ENCODE results near the gene ERICH4.
"Not testable (repeated sequence)": the region's sequence is repeated elsewhere in the genome, so short reads cannot be mapped to it uniquely, and the experiment has no call there.

Gene ERICH4

DNA sequence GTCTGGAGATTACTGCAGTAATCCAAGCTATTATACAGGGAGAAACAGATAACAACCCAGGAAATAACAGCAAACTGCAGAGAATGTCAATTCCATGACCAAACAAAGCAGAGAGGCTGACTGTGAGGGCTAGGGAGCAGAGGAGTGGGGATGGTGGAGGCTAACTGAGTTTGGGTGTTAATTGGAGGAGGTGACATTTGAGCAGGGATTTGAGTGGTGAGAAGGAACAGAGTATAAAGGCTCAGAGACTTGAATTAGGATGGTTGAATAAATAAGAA lies 6.3 kb upstream of the ERICH4 start:
- DNase-seq: no peak

DNA sequence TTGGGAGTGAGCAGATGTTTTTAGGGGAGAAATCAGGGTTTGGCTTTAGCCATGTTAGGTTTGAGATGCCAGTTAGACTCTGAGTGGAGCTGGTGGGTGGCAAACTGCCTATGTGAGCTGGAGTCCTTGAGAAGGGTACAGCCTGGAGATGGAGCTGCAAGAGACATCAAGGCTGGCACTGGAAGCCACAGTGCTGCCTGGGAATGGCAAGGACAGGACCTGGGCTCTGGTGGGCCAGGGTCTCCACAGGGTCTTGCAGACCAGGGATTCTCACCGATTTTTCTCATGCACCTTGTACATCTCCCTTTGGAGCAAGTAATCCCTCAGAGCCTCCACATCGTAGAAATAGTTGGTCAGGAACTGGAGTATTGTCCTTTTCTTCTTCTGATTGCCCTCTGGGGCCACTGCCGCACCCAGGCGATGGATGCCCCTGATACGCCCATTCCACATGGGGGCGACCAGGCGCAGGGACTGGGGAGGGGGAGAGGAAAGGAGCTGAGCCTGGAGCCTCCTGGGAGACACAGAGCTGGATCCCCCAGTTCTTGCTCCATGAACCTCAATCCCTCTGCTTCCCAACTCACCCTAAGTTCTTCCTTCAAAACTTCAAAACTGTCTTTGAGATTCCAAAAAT lies 4.9 kb upstream of the ERICH4 start:
- DNase-seq: no peak

DNA sequence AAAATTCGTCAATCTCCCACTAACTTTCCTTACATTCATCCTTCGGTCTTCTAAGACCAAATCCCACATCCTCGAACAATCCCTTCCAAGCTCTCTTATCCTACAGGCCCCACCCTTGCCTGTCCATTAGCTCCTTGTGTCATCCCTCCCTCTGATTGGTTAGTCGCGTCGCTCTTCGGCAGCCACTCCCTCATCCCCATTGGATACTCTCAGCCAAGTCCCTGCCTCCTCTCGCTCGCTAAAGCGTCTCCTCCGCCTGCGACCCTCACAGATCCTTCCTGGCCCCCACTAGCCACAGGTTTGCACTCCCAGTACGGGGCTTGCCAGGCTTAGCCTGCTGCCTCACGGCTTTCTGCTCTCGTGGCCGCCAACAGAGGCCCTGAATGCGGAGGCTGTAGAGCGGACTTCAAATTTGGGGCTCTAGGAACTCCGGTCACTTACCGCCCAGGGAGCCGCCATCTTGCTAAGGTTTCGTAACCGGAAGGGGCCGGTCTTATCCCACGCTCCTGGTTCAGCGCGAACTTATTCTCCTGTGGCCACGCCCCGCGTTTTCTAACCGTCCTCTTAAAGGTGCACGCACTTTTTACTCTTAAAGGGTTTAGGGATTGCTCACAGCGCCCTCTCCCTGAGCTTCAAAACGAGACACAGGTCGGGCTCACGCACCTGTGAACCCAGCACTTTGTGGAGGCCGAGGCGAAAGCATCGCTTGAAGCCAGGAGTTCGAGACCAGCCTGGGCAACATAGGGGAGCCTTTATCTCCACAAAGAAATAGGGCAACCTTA lies 3.3 kb upstream of the ERICH4 start, which contains the start of gene DMAC2:
Gene DMAC2 (minus strand): TSS at position 472 of the 782 bp plus-strand sequence. CDS start 13 bp downstream, at position 459.
- peak; percentile 97 for DNase-seq

DNA sequence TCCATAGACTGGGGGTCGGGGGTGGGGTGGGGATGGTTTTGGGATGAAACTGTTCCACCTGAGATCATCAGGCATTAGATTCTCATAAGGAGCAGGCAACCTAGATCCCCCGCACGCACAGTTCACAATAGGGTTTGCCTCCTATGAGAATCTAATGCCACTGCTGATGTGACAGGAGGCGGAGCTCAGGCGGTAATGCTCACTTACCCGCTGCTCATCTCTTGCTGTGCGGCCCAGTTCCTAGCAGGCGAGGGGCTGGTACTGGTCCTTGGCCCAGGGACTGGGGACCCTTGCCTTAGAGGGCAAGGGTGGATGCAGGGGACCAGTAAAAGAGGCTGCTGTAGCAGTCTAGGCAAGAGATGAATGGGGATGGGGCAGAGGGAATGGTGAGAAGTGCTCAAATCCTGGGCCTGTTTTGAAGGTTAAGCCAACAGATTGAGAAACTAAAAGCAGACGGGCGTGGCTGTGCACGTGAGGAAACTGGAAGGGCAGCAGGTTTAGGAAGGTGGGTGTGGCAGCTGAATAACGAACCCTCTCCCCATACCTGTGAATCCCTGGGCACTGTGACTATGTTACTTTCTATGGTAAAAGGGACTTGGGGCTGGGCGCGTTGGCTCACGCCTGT lies 1.5 kb upstream of the ERICH4 start:
- no peak for DNase-seq

DNA sequence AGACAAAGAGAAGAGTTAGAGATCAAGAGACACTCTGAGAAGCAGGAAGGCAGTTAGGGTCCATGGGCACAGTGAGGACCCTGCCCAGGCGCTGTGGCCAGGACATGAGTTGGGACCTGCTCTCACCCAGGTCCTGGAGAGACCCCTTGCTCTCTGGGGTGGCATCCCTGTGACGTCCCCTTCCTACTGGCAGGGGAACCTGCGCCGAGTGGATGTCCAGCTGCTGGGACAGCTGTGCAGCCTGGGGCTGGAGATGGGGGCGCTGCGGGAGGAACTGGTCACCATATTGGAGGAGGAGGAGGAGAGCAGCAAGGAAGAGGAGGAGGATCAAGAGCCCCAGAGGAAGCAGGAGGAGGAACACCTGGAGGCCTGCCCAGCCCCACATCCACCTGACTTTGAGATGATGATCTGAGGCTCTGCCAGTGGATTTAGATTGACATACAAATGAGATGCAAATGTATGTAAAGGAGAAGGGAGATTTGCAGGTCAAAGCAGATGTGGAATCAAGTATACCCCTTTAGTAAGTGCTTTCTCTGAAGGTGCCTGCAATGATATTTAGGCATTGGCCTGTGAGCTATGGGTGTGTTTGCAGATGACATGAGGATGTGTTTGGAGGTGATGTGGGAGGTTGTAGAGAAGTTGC lies 978 bp downstream of the ERICH4 start:
- peak; percentile 17 for DNase-seq

DNA sequence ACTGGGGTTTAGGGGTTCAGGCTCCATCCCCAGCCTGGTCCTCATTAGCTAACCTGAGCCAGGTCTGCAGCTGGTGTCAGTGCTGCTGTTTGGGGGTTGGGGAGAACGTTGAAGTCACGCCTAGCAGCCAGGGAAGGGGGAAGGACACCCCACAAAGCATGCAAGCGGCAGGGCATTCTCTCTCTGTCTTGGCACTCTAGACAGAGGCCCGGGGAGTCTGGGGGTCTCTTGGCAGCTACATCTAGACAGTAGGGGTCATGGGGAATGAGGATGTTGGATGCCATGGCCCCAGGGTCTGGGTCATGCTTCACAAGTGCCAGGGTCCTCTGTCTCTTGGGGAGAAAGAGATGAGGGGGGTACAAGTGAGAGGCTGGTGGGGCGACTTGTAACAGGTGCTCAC lies 2.6 kb downstream of the ERICH4 start:
- DNase-seq: no peak

DNA sequence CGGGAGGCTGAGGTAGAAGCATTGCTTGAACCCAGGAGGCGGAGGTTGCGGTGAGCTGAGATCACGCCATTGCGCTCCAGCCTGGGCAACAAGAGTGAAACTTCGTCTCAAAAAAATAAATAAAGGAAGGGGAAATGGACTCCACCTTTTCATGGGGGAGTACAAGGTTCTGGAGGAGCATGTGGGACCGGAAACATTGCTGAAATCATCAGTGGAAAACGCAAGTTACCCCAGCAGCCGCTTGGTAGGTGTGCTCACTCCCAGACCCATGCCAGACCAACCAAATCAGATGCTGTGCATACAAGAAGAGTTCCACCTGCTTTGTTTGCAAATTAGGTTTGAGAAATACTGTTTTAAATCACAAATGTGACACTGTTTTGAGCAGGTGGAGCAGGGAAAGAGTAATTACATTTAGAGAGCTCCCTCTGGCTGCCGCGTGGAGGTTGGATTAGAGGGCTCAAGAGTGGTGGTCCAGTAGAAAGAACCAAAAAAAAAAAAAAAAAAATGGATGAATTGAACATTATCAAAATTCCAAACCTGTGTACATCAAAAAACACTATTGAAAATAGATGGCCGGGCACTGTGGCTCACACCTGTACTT lies 4.9 kb downstream of the ERICH4 start:
- no peak for DNase-seq

DNA sequence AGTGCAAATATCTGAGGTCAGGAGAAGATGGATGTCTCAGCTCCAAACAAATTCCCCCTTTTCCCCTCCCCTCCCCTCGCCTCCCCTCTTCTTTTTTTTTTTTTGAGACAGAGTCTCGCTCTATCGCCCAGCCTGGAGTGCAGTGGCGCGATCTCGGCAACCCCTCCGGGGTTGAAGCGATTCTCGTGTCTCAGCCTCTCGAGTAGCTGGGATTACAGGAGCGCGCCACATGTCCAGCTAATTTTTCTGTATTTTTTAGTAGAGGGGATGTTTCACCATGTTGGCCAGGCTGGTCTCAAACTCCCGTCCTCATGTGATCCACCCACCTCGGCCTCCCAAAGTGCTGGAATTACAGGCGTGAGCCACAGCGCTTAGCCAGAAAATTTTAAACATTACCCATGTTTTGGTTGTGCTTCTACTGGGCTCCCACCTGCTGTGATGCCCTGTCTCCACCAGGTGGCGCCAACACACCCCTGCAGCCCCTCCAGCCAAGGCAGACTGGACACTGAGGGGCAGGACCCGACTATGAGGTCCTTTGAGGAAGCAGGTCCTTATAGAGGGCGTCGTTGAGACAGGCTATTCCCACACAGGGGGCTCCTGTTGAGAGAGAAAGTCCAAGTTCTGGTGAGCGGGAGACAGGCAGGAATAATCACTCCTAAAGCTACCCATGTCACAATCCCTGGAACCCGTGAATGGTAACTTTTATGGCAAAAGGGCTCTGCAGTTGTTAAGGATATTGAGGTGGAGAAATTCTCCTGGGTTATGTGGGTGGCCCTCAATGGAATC lies 6.3 kb downstream of the ERICH4 start:
- peak; percentile 86 for DNase-seq

DNA sequence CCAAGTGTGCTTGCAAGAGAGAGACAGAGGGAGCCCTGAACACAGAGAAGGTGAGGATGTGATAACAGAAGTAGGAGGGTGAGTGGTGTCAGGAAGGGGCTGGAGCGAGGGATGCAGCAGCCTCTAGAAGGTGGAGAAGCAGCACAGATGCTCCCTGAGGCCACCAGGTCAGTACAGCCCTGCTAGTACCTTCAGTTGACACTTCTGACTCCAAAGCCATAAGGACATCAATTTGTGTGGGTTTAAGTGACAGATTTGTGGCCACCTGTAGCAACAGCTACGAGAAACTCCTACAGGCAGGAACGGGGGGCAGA lies 6.9 kb downstream of the ERICH4 start:
- no peak for DNase-seq

DNA sequence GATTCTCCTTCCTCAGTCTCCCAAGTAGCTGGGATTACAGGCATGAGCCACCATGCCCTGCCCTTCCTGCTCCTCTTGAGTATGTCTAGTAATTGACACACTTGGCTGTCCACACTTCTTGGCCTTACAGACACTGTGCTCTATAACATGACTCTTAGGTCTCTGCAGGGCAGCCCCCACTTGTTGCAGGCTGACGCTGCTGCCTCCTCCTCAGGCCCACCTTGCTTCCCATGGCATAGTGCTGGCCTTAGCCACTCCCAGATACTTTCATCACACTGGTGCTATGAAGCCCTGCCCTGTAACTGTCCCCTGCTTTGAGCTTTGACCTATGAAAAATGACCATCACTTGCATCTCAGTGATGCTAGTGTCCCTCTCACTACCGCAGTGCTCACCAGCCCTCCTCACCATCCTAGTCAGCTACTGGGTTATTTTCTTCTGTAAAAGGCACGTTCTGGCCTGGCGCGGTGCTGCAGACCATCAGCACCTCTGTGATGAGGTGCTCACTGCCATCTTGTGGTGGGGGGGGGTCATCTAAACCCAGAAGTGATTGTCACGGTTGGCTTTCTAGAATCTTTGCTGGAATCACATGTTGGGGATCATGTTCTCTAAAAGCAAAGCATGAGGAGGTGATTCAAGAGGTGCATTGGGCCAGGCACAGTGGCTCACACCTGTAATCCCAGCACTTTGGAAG lies 9.8 kb downstream of the ERICH4 start:
- no peak for DNase-seq

DNA sequence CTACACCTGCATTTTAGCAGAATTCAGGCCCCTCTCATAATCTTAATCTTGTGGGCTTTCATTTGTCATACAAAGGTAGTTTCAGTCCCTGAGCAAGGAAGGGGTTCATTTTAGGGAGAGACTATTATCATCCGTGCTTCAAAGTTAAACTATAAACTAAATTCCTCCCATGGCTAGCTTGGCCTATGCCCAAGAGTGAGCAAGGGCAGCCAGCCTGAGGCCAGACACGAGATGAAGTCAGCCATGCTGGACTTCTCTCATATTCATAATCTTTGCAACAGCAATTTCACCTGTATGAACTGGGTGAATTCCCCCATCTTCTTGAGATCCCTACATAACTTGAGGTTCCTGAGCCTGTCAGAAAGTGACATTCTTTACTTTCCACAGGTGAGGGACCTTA lies 13.0 kb downstream of the ERICH4 start:
- DNase-seq: no peak

DNA sequence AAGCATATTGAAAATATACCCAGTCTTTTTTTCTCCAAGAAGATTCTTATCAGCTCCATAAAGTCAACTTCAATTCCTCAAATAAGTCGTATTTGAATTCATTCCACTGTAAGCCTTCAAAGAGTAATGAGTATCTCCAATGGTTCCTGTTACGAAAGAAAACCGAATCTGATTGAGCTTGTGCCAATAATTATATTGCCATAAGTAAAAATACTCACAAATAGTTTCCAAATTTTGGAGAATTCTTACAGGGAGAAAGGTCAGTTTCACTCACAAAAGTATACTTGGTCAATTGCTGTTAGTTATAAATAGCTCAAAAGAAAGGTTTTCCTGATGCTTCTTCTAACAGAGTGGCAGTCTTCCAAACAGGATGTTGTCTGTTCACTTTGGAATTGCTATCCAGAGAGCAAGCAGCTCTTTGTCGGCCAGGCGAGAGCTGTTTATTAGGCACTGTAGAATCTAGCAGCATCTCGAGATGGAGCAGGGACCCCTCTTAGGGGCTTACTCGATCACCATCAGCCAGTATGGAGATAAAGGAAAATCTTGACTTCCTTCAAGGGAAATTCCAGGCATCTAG lies 13.5 kb downstream of the ERICH4 start:
- no peak for DNase-seq

DNA sequence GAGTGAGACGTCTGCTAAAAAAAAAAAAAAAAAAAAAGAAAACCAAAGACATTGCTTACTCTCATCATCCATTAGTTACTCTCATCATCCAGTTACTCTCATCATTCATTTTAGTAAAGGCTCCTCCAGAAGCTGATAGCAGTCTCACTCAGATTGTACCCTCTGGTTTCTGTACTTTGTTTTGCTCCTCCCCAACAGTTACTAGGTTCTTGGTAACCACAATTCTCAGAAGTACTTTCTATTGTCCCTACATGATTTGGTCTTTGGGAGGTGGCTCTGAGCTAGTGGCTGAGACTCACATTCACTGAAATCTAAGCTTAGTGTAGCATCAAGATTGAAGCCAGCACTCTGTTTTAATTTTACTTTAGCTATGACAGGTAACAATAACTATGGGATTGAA lies 14.3 kb downstream of the ERICH4 start:
- DNase-seq: no peak

DNA sequence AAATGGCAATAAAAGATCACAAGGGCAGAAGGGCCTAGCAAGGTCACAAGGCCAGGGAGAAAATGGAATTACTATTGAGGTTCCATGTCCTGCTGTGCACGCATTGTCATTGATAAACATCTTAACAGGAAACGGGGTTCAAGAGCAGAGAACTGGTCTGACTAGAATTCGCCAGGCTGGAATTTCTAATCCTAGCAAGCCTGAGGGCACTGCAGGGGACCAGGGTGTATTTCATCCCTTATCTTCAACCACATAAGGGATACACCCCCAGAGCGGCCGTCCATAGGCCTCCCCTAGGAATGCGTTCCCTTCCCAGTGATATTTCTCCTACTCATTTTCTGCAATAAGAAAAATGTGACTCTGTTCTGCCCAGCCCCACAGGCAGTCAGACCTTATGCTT lies 19.5 kb downstream of the ERICH4 start:
- DNase-seq: no peak

DNA sequence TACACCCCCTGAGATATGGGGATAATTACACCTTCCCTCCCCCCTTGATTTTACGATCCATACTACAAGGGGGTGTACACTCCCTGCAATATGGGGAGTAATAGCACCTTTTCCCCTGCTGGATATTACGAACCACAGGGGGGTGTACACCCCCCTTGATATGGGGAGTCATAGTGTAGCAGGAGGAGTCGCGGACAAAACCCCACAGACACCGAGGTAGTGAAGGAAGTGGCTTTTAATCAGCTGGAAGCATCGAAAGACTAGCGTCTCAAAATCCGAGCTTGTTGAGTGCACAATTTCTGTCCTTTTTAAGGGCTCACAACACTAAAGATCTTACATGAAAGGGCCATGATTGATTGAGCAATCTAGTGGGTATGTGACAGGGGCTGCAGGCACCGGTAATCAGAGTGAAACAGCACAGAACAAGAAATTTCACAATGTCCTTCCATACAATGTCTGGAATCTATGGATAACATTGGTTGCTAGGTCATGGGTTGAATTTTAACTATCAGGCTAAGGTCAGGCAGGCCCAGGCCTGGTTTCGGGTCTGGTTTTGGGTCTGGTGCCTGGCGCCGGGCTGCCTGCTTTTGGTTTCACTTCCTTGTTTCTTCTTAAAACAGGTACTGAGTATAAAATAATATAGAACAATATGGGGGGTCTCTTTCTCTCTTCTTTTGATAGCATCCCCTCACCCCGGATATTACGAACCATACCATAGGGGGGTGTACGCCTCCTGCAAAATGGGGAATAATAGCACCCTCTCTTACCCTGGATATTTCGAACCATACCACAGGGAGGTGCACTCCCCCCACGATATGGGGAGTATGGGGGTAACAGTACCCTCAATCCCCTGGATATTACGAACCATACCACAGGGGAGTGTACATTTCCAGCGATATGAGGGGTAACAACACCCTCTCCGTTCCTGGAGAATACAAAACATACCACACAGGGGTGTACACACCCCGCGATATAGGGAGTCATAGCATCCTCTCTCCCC lies 20.6 kb downstream of the ERICH4 start:
- DNase-seq: not testable (repeated sequence)

DNA sequence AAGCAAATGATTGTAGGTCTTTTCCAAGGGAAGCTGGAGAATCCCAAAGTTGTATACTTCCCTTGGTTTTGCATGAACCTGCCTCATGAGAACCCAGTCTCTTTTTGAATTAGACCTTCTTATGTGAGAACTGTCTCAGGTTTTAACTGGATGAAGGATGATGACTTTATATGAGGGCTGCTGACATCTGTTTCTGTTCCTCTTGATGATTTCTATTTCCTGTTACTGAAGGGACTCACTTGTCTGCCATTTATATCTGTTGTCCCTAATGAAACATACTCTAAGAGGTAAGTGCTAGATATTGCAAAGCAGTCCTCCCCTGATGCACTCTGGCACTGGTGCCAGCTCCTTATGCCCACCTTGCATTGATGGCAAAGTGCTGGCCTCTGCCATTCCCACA lies 33.6 kb downstream of the ERICH4 start:
- DNase-seq: no peak

DNA sequence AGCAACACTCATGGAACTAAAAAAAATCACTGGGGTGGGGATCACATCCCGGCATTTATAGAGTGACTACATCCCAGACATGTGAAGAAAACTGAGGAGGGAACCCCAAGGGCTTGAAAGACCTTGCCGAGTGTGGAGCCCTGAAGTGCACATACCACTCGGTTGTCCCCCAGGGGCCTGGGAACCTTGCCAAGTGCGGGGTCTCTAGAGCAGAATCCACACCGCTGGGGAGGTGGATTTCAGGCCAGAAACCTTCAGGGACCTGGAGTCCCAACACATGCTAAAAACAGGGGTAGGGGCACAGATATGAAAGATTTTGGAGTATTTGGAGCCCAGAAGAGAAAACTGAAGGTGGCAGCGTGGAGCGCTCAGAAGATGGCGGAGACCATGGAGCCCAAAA lies 35.2 kb downstream of the ERICH4 start:
- DNase-seq: no peak

DNA sequence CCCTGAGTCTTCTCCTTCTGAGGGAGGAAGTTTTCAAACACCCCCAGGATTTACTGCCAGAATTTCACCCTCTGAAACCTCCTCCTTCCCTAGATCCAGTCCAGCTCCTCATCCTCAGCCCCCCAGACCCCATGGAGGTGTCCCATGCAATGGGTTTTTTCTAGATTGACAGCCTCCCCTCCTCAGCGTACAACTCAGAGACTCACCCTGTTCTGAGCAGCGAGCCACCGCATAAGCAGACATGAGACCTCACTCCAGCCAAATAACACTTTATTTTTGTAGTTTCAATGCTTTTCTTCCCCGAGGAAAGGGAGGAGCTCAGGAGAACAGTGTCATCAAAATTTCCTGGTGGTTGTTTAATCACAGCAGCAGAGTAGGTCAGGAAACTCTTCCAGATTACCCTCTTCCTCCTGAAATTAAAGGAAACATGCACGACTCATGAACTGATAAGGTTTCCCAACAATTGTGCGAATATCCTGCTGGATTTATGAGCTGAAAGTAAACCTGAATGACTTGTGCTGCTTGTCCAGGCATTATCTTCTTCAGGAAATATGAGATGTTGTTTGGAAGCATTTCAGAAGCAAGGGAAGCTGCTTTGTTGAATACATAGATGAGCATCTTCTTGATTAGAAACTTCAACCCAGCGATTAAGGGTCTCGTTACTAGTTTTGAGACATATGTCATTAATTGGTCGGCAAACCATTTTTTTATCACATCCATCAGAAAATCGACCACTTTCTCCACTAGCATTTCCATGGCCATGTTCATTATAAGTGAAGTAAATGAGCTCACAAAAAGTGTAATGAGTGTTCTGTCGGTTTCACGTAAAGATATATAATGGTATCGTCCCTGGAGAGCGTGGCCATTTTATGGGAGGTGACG lies 36.2 kb downstream of the ERICH4 start:
- no peak for DNase-seq

DNA sequence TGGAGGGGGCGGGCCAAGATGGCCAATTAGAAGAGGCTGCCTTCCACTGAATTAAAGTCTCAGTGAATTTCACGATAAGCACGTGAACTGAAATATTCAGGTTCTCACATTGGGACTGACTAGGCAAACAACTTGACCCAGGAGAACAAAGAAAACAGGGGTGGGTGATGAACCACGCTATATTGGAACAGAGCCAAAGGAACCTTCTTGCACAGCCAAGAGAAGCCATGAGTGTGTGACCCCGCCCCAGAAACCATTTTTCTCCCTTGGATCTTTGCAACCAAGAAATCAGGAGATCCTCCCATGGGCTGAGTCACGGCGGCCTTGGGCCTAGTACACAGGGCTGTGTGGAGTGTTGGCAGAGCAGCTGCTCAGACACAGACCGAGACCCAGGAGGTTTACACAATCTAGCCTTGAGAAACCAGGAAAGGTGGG lies 36.8 kb downstream of the ERICH4 start:
- no peak for DNase-seq
